GM11168 (cell line): Measurements from ENCODE around the gene SRY.
"Not testable (repeated sequence)": the region's sequence is repeated elsewhere in the genome, so short reads cannot be mapped to it uniquely, and the experiment has no call there.

Experiments used
- in situ Hi-C: fragments of 300-500 bp; cut with MboI; formaldehyde crosslinking; loops from one replicate; pipeline ENCODE4 v1.12.0; 2022; ENCODE audit warnings: low sequenced_read_pairs; ENCODE audit not compliant: unreplicated experiment

SRY gene

GRCh38 chrY:2787600-2787999 lies at the start of gene SRY:
Gene SRY, minus strand, starts transcription at chrY:2787682. Its CDS starts 79 bp downstream, at chrY:2787603.
- in situ Hi-C loops: no loop called here

- in situ Hi-C loops: no loop called here
Measured at GRCh38 chrY:2837078-2837477, 49.6 kb upstream of the SRY start.

DNA sequence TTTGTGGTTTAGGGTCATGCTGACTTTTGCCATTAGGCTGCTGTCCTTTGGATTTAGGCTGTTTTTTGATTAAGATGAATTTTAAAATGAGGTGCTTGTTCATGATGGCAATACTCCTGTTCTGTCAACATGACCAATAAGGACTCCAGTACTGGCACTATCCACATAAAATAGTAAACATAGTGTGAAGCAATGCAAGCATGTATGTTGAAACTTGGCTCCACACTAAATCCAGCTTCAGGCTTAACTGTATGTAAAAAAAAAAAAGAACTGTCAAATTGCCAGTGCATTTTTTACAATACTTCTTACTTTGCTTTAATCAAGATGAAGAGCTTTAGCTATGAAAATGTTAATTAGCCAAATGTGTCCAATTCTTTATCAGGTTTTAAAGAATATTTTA lies 47.7 kb upstream of the SRY start:
- in situ Hi-C loops: no loop called here

GRCh38 chrY:2828497-2828896 lies 41.0 kb upstream of the SRY start:
- in situ Hi-C loops: no loop called here

DNA sequence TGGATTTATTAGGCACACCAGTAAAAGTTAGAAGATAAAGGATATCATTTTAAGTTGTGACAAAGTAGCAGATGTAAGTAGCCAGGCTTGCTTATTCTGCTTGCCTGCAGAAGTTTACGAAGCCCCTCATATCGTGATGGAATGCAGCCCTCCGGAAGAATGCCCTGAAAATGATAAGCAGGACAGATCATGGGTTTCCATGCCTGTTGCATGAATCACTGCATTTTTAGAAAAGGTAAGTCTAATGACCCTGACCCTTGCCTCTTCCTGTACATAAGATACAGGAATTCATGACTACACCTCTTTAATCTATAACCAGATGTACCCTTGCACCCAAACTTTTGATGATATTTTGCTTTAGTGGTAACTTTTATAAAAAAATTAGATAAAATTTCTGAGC lies 37.0 kb upstream of the SRY start:
- in situ Hi-C loops: no loop called here

DNA sequence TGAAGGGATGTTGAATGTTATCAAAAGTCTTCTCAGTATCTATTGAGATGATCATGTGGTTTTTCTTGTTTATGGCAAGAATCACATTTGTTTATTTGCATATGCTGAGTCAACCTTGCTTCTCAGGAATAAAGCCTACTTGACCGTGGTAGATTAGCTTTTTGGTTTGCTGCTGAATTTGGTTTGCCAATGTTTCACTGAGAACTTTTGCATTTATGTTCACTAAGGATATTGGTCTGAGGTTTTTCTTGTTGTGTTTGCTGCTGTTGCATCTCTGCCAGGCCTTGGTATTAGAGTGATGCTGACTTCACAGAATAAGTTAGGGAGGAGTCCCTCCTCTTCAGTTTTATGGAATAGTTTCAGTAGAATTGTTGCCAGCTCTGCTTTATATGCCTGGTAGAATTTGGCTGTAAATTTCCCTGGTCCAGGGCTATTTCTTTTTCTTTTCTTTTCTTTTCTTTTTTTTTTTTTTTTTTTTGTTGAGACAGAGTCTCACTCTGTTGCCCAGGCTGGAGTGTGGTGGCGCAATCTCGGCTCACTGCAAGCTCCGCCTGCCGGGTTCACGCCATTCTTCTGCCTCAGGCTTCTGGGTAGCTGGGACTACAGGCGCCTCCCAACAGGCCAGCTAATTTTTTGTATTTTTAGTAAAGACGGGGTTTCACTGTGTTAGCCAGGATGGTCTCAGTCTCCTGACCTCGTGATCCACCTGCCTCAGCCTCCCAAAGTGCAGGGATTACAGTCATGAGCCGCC lies 29.8 kb upstream of the SRY start:
- in situ Hi-C loops: not testable (repeated sequence)

- in situ Hi-C loops: no loop called here
Measured at GRCh38 chrY:2800246-2800645, 12.8 kb upstream of the SRY start.

GRCh38 chrY:2797991-2798390 lies 10.5 kb upstream of the SRY start:
- in situ Hi-C loops: no loop called here

DNA sequence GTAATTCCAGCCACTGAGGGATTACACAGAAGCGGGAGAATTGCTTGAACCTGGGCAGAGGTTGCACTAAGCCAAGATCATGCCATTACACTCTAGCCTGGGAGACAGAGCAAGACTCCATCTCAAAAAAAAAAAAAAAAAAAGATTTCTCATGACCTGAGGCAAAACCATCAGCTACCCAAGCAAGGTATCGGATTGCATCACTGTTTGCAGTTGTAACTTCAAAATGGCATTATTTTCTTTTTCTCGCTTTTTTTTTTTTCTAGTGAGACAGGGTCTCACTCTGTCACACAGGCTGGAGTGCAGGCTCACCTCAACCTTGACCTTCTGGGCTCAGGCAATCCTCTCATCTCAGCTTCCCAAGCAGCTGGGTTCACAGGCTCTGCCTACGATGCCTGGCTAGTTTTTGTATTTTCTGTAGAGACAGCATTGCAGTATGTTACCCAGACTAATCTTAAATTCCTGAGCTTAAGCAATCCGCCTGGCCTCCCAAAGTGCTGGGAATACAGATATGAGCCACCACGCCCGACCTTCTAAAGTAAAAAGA lies 9.6 kb upstream of the SRY start:
- in situ Hi-C loops: no loop called here

GRCh38 chrY:2789756-2790155 lies 2.3 kb upstream of the SRY start:
- in situ Hi-C loops: no loop called here

DNA sequence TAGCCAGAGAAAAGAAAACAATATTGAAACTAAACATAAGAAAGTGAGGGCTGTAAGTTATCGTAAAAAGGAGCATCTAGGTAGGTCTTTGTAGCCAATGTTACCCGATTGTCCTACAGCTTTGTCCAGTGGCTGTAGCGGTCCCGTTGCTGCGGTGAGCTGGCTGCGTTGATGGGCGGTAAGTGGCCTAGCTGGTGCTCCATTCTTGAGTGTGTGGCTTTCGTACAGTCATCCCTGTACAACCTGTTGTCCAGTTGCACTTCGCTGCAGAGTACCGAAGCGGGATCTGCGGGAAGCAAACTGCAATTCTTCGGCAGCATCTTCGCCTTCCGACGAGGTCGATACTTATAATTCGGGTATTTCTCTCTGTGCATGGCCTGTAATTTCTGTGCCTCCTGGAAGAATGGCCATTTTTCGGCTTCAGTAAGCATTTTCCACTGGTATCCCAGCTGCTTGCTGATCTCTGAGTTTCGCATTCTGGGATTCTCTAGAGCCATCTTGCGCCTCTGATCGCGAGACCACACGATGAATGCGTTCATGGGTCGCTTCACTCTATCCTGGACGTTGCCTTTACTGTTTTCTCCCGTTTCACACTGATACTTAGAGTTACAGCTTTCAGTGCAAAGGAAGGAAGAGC lies 488 bp downstream of the SRY start:
- in situ Hi-C loops: no loop called here
